ENCODE measurements around the gene C20orf144.
"Not testable (repeated sequence)": the region's sequence is repeated elsewhere in the genome, so short reads cannot be mapped to it uniquely, and the experiment has no call there.

C20orf144 gene

DNA sequence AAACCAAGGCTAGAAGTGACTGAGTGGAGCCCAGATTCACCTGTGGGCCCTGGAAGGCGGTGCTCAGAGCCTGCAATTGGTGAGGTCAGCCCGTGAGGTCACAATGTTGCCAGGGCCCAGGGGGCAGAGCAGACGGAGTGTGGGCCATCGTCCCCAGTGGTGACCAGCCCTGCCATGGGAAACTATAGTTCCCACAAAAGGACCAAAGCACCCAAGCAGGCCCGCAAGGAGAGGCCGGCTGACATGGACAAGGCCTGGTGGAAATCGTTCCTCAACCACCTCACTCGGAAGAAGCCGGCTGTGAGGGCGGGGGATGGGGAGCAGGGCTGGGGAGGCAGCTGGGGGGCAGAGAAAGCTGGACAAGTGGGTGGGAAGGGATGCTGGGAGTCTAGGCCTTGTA is at the start of gene C20orf144:
Gene C20orf144 (plus strand): TSS at position 156 of the 400 bp plus-strand sequence. CDS start 19 bp downstream, at position 175.
- DNase-seq = no peak

DNA sequence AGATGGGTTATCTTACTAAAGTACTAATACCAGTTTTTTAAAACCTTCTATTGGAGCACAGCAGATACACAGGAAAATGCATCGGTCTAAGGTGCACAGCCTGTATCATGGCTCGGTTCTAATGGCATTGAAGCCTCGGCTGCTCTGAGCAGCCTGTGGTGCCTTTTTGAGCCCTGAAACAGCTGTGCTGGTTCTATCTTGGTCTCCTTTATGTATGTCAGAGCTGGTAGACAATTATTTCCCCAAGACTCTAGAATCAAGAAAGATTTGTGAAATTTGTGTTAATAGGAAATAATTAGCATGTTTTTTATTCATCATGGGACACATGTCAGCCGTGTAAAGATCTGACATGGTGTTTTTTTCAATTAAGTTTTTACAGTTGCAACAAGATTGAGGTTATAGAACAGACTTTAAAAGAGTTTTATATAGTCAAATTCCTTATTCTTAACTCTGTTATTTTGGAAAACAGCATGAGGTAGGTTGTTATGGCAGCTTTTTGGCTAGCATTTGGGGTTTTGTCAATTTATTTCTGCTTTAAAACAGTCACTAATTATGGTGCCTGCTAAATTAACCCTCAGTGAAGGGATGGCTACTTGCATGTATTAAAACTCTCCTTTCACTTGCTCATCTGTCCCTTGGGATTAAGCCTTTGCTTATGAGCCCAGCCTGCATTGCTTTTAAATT is 40.3 kb upstream of the C20orf144 start:
- DNase-seq = no peak

DNA sequence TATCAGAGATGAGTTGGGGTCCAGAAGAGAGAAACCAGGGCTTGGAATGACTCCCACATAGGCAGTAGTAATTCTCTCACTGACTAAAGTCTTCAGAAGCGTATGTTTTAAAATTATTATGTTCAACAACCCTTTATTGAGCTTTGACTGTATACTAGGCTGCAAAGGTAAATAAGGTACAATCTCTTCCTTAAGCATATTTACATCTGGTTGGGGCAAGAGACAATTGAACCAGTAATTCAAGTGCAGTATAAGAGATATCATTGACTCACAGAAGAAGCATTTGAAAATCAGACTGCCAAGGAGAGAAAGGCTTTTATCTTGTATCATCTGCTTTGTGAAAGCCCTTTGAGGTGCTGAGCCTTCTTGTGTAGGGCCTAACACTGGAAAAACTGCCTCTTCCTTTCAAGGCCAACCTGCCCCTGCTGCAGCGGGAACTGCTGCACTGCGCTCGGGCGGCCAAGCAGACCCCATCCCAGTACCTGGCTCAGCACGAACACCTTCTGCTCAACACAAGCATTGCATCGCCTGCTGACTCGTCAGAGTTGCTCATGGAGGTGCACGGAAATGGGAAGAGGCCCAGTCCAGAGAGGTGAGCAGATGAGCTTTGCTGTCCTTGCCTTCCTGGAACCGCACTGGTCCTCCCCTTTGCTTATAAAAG is 39.3 kb upstream of the C20orf144 start:
- no peak for DNase-seq

DNA sequence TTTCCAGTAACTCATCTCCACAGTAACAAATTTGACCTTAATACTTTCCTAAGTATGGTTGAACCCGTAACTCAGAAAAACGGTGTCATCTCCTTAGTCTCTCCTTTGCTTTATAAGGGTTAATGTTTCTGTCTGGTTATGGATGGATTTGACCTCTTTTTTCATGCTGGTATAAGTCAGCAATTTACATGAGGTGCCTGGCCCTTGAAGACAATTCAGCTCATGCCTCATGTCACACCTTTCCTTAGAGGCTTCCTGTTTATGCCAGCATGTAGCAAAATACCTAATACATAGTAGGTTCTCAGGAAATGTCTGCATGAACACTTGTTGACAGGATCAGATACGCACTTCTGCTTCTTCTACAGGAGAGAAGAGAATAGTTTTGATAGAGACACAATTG is 37.7 kb upstream of the C20orf144 start:
- DNase-seq = no peak

DNA sequence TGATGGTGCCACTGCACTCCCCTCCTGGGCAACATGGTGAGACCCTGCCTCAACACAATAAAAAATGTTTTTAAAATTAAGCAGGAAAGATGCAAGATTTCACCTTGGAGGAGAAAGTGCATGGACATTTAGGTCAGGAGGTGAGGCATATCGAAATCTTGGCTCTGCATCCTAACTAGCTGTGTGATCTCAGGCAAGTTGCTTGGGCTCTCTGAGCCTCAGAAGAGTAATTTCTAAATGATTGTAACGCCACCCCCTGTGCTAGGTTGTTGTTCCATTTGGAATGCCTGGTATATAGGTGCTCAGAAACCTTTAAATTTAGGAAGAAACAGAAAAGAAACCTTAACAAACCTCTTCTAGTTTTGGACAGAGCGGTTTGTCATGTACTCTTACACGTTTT is 35.9 kb upstream of the C20orf144 start:
- no peak for DNase-seq

DNA sequence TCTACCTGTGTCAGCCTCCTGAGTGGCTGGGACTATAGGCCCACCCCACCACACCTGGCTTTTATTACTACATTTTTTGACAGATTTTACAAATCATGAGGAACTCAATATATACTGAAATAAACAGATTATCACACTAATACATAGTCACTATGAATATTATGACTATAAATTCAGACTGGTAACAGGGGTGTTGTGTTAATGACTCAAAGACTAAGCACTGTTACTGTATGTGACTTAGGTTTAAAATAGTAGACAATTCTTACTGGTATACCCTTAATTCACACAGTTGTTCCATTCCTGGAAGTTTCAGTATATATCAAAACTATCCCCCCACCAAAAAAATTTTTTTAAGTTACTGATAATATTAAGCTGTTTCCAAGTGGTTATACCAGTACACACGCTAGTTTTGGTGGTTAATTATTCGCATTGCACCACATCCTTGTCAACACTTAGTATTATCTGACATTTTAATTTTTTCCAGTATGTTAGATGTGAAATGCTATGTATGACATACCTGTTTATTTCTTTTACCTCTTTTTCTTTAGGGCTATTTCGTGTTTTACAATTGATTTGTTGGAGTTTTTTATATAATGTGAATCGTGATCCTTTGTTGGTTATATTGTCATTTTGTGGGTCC is 34.4 kb upstream of the C20orf144 start:
- DNase-seq = no peak

DNA sequence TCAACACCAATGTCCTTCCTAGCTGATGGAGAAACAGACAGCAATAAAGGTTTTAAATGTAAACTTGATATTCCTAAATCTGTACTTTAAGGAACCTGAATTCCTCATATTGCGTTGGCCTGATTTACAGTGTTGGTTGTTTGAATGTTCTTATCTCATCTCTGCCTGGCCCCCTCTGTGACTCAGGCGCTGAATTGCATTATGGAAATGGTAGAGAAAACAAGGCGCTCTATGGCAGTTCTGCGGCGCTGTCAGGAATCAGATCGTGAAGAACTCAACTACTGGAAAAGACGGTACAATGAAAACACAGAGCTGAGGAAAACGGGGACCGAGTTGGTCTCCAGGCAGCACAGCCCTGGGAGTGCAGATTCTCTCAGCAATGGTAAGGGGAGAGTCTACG is 32.6 kb upstream of the C20orf144 start:
- DNase-seq = no peak

DNA sequence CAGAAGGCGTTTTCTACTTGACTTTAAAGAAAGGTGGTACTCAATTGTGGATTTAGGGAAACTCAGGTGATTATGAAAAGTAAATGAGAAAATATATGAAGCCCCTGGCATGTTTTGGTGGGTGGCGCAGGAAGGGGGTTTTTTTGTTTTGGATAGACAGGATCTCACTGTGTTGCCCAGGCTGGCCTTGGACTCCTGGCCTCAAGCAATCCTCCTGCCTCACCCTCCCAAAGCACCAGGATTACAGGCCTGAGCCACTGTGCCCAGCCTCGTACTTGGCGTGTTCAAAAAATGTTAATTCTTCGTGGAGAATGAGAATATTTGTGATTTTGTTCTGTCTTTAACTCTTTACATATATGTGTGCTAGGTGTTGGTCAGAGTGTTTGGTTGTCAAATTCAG is 32.1 kb upstream of the C20orf144 start:
- DNase-seq = no peak

DNA sequence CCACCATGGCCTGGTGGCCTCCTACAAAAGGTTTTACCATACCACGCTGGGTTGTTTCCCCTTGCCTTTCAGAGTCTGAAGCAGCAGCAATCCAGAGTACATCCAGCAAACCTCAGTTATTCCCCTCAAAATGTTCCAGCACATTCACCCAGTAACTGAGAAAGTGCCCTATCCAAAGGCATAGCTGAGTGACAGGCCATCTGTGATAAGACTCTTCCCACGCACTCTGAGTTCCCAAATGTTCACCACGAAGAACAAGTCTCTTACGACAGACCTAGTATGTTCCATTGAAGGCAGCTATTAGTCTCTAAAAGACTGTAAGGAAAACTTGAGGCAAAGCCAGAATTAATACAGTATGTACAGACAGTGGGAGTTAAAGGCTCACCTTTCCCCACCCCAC is 31.6 kb upstream of the C20orf144 start:
- DNase-seq = no peak

DNA sequence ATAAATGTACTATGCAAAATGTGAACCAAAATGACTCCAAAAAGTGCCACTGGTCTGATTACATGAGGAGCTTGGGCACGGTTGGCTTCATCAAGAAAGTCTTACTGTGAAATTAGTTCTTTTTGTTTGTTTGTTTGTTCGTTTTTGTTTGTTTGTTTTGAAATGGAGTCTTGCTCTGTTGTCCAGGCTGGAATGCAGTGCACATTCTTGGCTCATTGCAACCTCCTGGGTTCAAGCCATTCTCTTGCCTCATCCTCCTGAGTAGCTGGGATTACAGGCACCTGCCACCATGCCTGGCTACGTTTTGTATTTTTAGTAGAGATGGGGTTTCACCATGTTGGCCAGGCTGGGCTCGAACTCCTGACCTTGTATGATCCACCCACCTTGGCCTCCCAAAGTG is 30.2 kb upstream of the C20orf144 start:
- not testable (repeated sequence) for DNase-seq

DNA sequence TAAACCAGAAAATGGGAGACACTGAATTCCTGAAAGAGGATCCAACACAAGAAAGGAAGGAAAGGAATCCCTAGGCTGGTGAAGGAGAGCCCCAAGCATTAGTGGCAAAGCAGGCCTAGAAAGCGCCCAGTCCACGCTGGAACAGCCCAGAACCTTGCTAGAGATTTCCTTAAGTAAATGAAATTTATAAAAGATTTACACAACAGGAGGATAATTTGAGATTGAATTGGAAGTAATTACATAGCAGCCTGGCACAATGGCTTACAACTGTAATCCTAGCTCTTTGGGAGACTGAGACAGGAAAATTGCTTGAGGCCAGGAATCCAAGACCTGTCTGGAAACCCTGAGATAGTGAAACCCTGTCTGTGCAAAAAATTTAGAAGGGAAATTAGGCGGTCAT is 26.8 kb upstream of the C20orf144 start:
- DNase-seq = no peak

DNA sequence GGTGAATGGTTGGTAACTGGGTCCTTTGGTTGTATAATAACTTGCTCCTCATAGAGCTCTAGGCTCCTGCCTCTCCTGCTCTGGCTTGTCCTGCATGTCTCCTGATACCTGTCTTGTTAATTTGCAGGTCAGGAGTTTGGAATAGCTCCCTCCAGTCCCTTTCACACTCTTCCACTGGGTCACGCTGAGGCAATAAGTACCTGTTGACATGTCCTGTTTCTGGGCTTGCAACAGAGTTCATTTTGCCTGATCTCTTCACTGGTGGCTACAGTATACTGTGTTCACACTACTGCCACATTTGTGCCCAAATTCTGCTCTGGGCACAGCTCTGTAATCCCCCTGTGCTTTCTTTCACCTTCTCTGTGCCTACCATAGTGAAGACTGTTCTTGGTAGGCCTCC is 25.4 kb upstream of the C20orf144 start:
- no peak for DNase-seq

DNA sequence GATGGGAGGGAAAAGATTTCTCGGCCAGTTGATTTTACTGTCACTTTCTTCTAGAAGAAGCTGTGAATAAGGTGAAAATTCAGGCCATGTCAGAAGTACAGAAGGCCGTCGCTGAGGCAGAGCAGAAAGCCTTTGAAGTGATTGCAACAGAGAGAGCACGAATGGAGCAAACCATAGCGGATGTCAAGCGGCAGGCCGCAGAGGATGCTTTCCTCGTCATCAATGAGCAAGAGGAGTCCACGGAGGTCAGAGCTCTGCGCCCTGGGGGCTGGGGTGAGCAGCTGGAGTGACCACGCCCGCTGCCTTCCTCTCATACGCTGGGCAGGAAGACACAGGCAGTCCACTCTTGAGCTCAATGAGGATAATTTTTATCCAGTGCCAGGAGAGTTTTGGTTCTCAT is 21.8 kb upstream of the C20orf144 start:
- no peak for DNase-seq

DNA sequence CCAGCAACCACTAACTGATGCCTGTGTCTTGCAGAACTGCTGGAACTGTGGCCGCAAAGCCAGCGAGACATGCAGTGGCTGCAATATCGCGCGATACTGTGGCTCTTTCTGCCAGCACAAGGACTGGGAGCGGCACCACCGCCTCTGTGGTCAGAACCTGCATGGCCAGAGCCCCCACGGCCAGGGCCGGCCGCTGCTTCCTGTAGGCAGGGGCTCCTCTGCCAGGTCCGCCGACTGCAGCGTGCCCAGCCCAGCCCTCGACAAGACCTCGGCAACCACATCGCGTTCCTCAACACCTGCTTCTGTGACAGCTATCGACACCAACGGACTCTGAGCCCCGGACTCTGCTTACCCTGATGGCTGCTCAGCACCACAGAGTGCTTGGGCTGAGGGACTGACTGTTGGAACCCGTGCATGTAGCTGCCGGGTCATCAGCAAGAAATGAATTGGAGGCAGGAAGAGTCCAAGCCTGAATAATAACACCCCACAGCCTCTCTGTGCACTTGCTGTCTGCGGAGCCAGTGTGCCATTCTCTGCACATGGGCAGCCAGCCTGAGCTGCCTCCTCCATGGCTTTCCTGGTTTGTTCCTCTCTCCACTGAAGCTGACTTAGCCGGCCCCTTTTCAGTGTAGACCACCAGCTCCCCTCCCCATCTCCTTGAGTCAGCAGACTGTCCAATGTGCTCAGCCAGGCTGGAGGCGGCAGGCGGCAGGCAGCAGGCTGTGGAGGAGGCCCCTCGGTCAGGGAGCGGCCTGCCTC is 17.6 kb upstream of the C20orf144 start:
- no peak for DNase-seq

DNA sequence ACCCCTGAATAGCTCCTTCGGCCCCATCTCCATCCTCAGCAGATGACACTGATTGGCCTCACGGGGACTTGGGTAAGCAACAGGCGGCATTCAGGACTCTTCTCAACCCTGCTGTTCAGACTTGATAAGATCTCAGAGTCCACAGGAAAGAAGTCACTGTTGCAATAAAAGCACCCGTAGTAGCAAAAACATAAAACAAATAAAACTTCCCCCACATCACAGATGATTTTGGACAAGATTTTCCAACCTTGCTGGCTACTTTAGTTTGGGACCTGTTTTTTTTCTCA is 17.1 kb upstream of the C20orf144 start:
- no peak for DNase-seq

DNA sequence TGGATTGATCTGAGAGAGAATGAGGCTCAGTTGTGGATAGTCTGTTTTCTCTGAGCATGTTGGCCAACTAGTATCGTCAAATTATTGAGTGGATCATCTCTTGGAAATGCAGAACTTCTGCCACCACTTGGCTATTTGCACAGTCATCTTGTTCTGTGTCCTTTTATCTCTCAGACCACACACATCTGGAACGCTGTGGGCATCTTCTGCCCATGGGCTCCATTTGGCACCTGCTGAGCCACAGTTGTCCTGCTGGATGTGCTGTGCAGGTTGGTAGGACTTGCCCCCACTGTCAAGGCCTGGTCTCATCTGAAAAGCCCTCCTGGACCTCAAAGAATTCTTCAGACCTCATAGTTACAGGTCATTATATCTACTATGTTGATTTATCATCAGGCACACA is 16.7 kb upstream of the C20orf144 start:
- no peak for DNase-seq

DNA sequence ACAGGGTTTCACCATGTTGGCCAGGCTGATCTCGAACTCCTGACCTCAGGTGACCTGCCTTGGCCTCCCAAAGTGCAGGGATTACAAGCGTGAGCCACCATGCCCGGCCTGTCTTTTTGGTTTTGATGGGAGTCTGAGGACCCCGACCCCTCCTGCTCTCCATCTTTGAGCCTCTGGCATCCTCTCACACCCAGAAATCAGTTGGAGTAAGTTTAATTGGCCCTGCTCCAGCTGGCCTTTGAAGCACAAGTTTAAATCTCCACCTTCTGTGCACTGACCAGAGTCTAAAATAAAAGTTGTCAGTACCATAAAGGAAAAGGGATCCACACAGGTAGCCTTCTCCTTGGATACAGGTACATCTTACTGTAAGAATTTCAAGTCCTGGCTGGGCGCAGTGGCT is 15.9 kb upstream of the C20orf144 start:
- DNase-seq = no peak

DNA sequence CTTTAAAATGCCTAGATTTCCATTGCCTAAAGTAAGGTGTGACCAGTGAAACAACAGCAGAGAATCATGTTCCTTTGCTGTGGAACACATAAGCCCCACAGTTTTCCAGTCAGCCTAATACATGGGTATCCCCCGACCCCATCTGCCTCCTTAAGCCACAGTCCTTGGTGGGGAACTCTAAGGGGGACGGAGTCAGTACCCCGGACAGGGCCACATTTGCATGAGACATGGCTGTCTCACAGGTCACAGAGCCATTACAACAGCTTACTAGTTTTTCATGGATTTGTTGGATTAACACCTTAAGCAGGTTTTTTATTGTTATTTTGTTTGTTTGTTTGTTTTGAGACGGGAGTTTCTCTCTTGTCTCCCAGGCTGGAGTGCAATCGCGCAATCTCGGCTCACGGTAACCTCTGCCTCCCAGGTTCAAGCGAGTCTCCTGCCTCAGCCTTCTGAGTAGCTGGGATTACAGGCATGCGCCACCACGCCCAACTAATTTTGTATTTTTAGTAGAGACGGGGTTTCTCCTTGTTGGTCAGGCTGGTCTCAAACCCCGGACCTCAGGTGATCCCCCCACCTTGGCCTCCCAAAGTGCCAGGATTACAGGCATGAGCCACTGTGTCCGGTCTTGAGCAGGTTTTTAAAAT is 15.0 kb upstream of the C20orf144 start:
- DNase-seq = not testable (repeated sequence)

DNA sequence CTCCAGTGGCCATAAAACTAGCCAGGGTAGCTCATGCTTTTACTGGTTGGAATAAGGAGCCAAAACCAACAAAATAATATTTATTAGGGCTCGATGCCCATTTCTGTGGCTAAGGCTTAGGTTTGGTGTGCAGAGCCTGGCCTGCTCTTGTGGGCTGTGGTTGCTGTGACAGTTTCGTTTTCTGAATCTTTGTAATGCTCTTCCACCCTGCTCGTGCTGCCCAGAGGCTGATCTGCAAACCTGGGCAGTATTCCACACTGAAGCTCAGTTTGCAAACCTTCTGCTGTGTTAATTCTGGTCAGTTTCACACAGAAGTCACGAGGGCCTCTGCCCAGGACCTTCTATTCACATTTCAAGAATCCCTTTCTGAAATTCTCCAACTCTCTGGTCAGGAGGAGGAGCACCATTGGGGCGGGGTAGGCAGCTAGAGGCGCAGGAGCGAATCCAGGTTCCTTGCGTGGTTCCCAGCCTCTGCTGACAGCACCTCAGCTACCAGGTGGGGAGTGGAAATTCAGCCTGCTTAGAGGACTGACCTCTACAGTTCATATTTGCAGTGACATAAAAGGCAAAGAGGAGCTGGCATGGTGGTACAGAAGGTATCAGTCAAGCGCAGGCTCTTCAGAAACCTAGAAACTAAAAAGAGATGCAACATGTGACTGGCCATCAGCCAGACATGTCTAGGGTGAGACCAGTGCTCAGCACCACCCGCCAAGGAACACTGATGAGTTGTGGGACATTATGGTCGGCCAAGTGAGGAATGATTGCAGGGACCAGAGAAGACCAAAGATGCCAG is 14.3 kb upstream of the C20orf144 start:
- DNase-seq = peak; percentile 35

DNA sequence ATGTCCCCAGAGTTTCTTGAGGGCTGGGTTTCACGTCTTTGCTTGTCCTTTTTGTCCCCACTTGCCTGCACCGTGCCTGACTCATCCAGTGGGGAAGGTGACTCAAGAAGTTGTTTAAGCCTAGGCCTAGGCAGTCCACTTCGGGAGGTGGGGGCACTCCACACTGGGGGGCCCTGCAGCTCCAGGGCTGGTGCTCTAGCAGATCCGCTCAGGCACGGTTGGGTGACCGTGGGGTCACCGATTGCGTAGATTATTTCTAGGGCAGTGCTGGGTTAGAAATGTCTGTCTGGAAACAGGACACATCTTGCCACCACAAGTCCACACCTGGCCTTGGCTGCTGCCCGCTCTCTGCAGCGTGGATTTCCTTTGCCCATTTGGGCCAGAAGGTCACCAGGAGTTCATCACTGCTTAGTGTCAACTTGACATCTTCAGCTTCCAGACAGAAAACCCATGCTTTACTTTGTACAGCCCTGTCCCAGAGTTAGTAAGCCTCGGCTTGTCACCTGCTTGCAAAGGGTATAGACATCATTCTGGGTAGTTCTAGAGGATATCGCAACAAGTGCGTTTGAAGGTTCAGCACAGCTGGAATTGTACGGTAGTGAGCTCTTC is 13.6 kb upstream of the C20orf144 start:
- DNase-seq = no peak

DNA sequence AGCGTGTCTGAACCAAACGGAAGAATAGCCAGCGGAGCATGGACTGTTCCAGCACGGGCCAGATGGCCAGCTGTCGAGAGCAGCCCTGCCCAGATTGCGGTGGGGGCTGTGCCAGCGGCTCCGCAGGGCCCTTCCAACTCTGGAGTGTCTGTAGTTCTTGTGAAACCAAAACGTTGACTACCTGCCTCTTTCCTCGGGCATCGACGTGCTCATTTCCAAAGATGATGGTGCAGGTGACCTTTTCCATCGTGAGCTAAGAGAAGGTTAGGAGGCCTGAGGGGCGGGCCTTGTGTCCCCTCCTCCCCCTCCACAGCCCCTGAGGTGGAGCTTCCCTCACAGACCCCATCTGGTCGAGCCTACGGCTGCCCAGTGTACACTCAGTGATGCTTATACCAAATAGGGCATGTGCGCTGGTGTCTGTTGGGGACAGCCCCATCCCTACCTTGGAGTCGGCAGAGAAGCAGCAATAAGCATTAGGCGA is 12.9 kb upstream of the C20orf144 start:
- DNase-seq = no peak
